H7 (cell line): ENCODE data around the gene SAE1. TPM values are rescaled to one million over a fixed set of nuclear protein-coding genes. Genes with fewer than 3 reads are reported as not detected.
A peak's percentile ranks its signal among the peaks of the same experiment; 100 is the strongest.

Source experiments
- DNase-seq: peaks from one replicate; pipeline ENCODE4 v3.0.0; 2012
- H3K27me3 ChIP-seq: 2 replicates; pipeline ENCODE4 v1.6.0; 2011; ENCODE audit warnings: mild to moderate bottlenecking, low read length; ENCODE audit not compliant: control insufficient read depth, insufficient read depth
- H3K36me3 ChIP-seq: replicated peaks from 2 replicates; pipeline ENCODE4 v1.5.1; 2011; ENCODE audit warnings: low read length; ENCODE audit not compliant: control insufficient read depth, insufficient read depth
- H3K4me3 ChIP-seq: 2 replicates; pipeline ENCODE4 v1.5.1; 2011; ENCODE audit warnings: low read depth, mild to moderate bottlenecking, control low read depth, low read length, moderate library complexity; ENCODE audit not compliant: insufficient read depth
- total RNA-seq: library from RNA; depleted of rRNA; stranded (reverse); fragments of >200 nt; shearing (Covaris generic); gene quantifications from 2 replicates; pipeline ENCODE4 v1.2.3, GENCODE V29; 2014

SAE1 gene
- total RNA-seq, 1 experiment from 2014 or later, result 298 TPM

GRCh38 chr19:47111006-47111621 lies 19.5 kb upstream of the SAE1 start:
- Histone ChIP-seq H3K27me3 (no peaks in the 10 kb centered on the region), H3K36me3 (peaks cover 3% of the 10 kb centered on the region), H3K4me3 (peak overlapping the region; percentile 91)
- no peak for DNase-seq

DNA sequence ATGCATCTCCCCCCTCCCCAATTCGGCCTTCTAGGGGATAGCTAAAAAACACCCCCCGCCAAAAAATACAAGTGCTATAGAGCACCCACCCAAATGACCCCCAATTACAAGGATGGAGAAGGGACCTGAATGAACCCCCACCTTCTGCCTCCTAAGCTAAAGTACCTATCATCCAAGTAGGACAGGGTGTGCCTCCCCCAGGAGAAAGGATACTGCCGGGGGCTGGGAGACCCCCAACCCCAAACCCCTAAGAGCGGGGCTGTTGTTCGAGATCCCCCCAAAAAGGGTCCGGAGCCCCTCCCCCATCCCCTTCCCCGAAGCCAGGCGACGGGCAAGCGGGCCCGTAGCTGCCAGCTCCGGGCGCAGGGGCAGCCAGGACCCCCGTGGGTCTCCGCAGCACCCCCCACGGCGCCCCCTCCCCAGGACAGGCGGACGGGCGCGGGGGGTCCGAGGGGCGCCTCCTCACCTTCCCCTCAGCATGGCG lies 18.9 kb upstream of the SAE1 start:
- peak overlapping the region; percentile 91 for H3K4me3 ChIP-seq
- DNase-seq, result no peak
- H3K36me3 ChIP-seq, result peaks cover 3% of the 10 kb centered on the region
- H3K27me3 ChIP-seq, result no peaks in the 10 kb centered on the region

DNA sequence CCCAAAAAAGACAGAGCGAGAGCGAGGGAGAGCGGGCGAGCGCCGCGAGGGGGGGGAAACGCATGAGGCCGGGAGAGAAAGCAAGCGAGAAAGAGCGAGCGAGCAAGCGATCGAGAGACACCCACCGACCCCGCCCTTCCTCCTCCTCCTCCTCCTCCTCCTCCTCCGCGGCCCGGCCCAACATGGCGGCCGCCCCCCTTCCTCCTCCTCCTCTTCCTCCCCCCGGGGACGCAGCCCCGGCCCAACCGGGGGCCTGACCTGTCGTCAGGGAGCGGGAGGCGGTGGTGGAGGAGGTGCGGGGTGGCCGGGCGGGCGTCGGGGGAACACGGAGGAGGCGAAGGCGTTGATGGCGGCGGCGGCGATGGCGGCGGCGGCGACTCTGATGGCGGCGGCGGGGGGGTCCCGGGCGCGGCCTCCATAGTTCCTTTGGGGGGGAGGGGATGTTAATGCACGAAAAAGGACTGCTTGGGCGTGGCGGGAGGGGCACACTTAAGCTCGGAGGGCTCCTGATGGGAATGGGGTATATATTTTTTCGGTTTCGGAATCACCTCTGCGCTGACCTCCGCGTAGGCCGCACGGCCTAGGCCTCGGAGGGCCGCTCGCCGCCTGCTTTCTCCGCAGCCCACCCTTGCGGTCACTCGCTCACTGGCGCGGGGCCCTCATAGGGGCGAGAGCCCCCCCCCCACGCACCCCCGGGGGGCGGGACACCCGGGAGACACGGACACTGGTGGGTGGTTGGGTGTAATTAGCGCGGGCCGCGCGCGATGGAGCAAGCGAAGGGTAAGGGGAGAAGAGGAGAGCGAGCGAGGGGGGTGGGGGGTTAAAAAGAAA lies 18.3 kb upstream of the SAE1 start:
- H3K4me3 ChIP-seq, result peak overlapping the region; percentile 91
- H3K27me3 ChIP-seq, result no peaks in the 10 kb centered on the region
- H3K36me3 ChIP-seq, result peaks cover 3% of the 10 kb centered on the region
- DNase-seq, result peak; percentile 91

GRCh38 chr19:47112997-47113849 lies 17.4 kb upstream of the SAE1 start, which contains the start of gene ZC3H4:
ZC3H4 (minus strand) TSS chr19:47113776; CDS start chr19:47112584, 1,192 bp downstream.
- peak within 1 kb of the TSS; percentile 91 for H3K4me3 ChIP-seq
- peak; percentile 98 for DNase-seq
- peaks cover 3% of the 10 kb centered on the region for H3K36me3 ChIP-seq
- H3K27me3 ChIP-seq, result no peaks in the 10 kb centered on the region

GRCh38 chr19:47113850-47114651 lies 16.6 kb upstream of the SAE1 start:
- H3K36me3 ChIP-seq, result peaks cover 3% of the 10 kb centered on the region
- peak overlapping the region; percentile 81; the same call in 1 of the 2 replicates for H3K4me3 ChIP-seq
- DNase-seq, result peak; percentile 93
- no peaks in the 10 kb centered on the region for H3K27me3 ChIP-seq

DNA sequence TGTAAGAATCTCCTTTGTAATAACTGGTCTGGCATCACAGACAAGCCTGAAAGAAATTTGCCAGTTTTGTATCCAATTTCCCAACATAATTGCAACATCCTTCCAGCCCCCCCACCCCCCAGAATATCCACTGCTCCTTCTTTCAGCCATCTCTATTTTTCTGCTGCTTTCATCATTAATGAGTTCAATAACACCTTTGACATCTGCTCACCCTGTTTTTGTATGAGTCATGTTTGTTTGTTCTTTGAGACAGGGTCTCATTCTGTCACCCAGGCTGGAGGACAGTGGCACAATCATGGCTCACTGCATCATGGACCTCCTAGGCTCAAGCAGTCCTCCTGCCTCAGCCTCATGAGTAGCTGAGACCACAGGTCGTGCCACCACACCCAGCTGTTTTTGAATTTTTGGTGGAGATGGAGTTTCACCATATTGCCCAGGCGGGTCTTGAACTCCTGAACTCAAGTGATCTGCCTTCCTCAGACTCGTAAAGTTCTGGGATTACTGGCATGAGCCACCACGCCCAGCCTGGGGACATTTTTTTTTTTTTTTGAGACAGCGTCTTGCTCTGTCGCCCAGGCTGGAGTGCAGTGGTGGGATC lies 10.1 kb upstream of the SAE1 start:
- no peaks in the 10 kb centered on the region for H3K27me3 ChIP-seq
- DNase-seq, result no peak
- H3K4me3 ChIP-seq, result no peak overlapping the region
- H3K36me3 ChIP-seq, result no peaks in the 10 kb centered on the region

GRCh38 chr19:47122359-47123335 lies 8.0 kb upstream of the SAE1 start:
- Histone ChIP-seq H3K27me3 (no peaks in the 10 kb centered on the region), H3K4me3 (no peak overlapping the region), H3K36me3 (no peaks in the 10 kb centered on the region)
- no peak for DNase-seq

GRCh38 chr19:47123406-47123805 lies 7.2 kb upstream of the SAE1 start:
- H3K27me3 ChIP-seq, result no peaks in the 10 kb centered on the region
- H3K36me3 ChIP-seq, result no peaks in the 10 kb centered on the region
- DNase-seq, result no peak
- no peak overlapping the region for H3K4me3 ChIP-seq

GRCh38 chr19:47124937-47125668 lies 5.5 kb upstream of the SAE1 start:
- Histone ChIP-seq H3K27me3 (no peaks in the 10 kb centered on the region), H3K36me3 (no peaks in the 10 kb centered on the region), H3K4me3 (no peak overlapping the region)
- peak; percentile 80 for DNase-seq

- DNase-seq, result no peak
Observed at GRCh38 chr19:47125669-47125938, 5.0 kb upstream of the SAE1 start.

GRCh38 chr19:47129579-47129978 lies 1.1 kb upstream of the SAE1 start:
- peaks cover under 1% of the 10 kb centered on the region; the same call in 1 of the 2 replicates for H3K36me3 ChIP-seq
- H3K27me3 ChIP-seq, result no peaks in the 10 kb centered on the region
- no peak overlapping the region for H3K4me3 ChIP-seq
- no peak for DNase-seq

More at GRCh38 chr19:47125669-47125938, 5.0 kb upstream of the SAE1 start:
- Histone ChIP-seq H3K36me3 (no peaks in the 10 kb centered on the region), H3K4me3 (no peak overlapping the region), H3K27me3 (no peaks in the 10 kb centered on the region)

DNA sequence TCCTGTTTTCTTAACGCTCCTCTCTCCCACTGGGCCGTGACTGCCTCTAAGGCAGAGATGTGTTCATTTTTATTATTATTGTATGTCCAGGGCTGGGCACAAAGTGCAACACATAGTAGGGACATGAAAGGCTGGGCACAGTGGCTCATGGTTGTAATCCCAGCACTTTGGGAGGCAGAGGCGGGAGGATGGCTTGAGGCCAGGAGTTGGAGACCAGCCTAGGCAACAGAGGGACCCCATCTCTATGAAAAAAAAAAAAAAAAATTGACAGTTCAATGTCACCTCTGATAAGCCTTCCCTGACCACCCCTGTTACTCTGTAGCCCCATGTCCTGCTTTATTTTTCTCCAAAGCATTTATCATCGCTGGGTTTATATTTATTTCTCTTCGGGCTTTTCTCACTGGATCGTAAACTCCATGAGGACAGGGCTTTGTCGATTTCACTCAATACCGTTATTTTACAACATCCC lies 481 bp upstream of the SAE1 start:
- DNase-seq, result no peak
- Histone ChIP-seq H3K4me3 (no peak overlapping the region), H3K27me3 (no peaks in the 10 kb centered on the region), H3K36me3 (peaks cover 1% of the 10 kb centered on the region; the same call in 1 of the 2 replicates)
